Suprapubic skin (tissue), 4 donors: Measurements from ENCODE around the gene GNAQ. TPM values are rescaled to one million over a fixed set of nuclear protein-coding genes. Genes with fewer than 3 reads are reported as not detected.

Experiments used
- DNase-seq, 2 donors: peaks; one replicate each; pipeline ENCODE4 v3.0.0-alpha.2; 2019; ENCODE audit warnings: low spot score in 2 of 2
- H3K27ac ChIP-seq: fragments of 200-600 bp; sonication (generic); one replicate; pipeline ENCODE4 v1.5.1; 2019
- H3K27me3 ChIP-seq: fragments of 200-600 bp; sonication (generic); one replicate; pipeline ENCODE4 v1.5.1; 2019
- H3K36me3 ChIP-seq: fragments of 200-600 bp; sonication (generic); one replicate; pipeline ENCODE4 v1.5.1; 2019
- H3K4me1 ChIP-seq: fragments of 200-600 bp; sonication (generic); one replicate; pipeline ENCODE4 v1.5.1; 2019
- H3K4me3 ChIP-seq: fragments of 200-600 bp; sonication (generic); one replicate; pipeline ENCODE4 v1.5.1; 2019; ENCODE audit warnings: mild to moderate bottlenecking
- H3K9me3 ChIP-seq: fragments of 200-600 bp; sonication (generic); one replicate; pipeline ENCODE4 v1.5.1; 2019
- CTCF ChIP-seq, 2 donors: fragments of 200-600 bp in 1 of 2; fragments of 450-650 bp in 1 of 2; sonication (generic) in 1 of 2; IDR thresholded peaks; one replicate each; pipeline ENCODE4 v1.5.1; 2016 to 2019; ENCODE audit warnings: antibody characterized with exemption in 2 of 2, mild to moderate bottlenecking in 1 of 2, moderate library complexity in 1 of 2
- EP300 ChIP-seq: sonication (generic); formaldehyde crosslinking; IDR thresholded peaks from one replicate; pipeline ENCODE4 v1.6.1; 2017; ENCODE audit warnings: antibody characterized with exemption
- POLR2A ChIP-seq, 2 donors: fragments of 450-650 bp; IDR thresholded peaks; one replicate each; pipeline ENCODE4 v1.6.1; 2017; ENCODE audit warnings: antibody characterized with exemption in 2 of 2, mild to moderate bottlenecking in 2 of 2, moderate library complexity in 2 of 2
- POLR2AphosphoS5 ChIP-seq, 3 donors: sonication (generic); formaldehyde crosslinking; IDR thresholded peaks; one replicate each; pipeline ENCODE4 v1.6.1; 2017; ENCODE audit warnings: antibody characterized with exemption in 3 of 3
- WGBS: methylation state at CpG from one replicate; pipeline ENCODE4 v1.1.5; 2018; 5-methylcytosine and 5-hydroxymethylcytosine counted together
- total RNA-seq, 4 donors: library from RNA; depleted of rRNA; stranded (reverse); fragments of >200 nt; gene quantifications; one replicate each; pipeline ENCODE4 v1.1.0, GENCODE V29; 2016

Gene GNAQ
- total RNA-seq, 4 donors from 2014 or later: 16.0 to 29.0 (median 17.7) TPM

- peaks cover 4% of the 10 kb centered on the region for H3K36me3 ChIP-seq
- TF ChIP-seq POLR2AphosphoS5 (IDR thresholded peaks at IDR 0.05): no peak
- no peak for TF ChIP-seq CTCF (IDR thresholded peaks at IDR 0.05)
- TF ChIP-seq EP300: no peak
- TF ChIP-seq POLR2A (IDR thresholded peaks at IDR 0.05): no peak
- 27% methylated on average over 1 of the region's 1 CpG for WGBS
- H3K4me3 ChIP-seq: no peak overlapping the region
- peaks cover 3% of the 10 kb centered on the region for H3K4me1 ChIP-seq
- no peak overlapping the region for H3K27ac ChIP-seq
- DNase-seq: no peak
- H3K27me3 ChIP-seq: no peaks in the 10 kb centered on the region
- no peaks in the 10 kb centered on the region for H3K9me3 ChIP-seq
Measured at GRCh38 chr9:77752554-77752953, 279.1 kb downstream of the GNAQ start.

DNA sequence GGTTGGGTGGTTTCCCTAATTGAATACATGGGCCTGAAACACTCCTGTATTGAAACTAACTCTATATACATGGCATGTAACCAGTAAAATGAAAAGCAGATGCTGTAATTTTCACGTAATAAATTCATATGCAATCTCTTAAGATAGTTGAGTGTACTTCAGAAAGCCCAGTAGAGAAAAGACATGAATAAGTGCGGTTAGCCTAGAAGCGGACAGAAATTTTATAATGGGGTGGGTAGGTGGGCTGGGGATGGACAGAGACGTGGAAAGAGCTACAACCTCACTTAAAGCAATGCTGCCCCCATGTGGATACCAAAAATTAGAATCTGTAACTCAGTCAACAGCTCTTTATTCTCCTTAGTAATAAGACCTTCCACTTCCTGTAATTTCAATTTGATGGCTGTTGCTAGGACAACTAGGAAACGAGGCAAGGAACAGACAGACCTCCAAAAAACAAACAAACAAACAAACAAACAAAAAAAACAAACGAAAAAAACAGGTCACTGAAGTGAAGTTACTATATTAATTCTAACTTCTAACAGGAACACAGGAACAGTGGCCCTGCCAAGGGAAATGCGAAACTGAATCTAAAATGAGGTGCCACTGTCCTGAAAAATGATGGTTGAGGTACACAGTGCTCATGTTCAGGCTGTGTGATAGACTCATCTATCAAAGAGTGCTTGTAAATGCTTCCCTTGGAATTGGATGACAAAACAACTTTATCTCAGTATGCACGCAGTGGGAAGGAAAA is 280.1 kb downstream of the GNAQ start:
- H3K4me3 ChIP-seq: no peak overlapping the region
- peaks cover 1% of the 10 kb centered on the region for H3K36me3 ChIP-seq
- no peak for DNase-seq
- no peaks in the 10 kb centered on the region for H3K27me3 ChIP-seq
- TF ChIP-seq EP300: no peak
- TF ChIP-seq CTCF (IDR thresholded peaks at IDR 0.05): peak in 1 of 2 donors; percentile 11
- no peak for TF ChIP-seq POLR2AphosphoS5 (IDR thresholded peaks at IDR 0.05)
- H3K4me1 ChIP-seq: peaks cover 3% of the 10 kb centered on the region
- H3K27ac ChIP-seq: no peak overlapping the region
- no peaks in the 10 kb centered on the region for H3K9me3 ChIP-seq
- 46% methylated on average over 8 of the region's 8 CpGs for WGBS

DNA sequence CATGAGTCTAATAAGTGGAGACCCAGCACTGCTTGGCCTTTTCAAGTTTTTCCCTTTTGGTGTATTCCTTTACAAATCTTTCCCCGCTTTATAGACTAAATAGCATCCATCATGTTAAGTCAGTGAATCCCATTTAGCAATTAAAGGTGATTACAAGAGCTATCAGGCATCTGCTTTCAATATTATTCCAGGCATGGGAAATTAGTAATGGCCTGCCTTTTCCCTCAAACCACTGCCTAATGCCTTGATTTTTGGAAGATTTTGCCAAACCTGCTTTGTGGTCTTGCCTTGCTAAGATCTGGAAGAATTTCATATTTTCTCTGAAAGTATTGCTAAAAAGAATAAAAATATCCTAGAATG is 280.6 kb downstream of the GNAQ start:
- Histone ChIP-seq H3K27me3 (no peaks in the 10 kb centered on the region), H3K36me3 (no peaks in the 10 kb centered on the region), H3K27ac (no peak overlapping the region), H3K4me3 (no peak overlapping the region), H3K4me1 (peaks cover 3% of the 10 kb centered on the region), H3K9me3 (no peaks in the 10 kb centered on the region)
- no peak for TF ChIP-seq EP300
- TF ChIP-seq POLR2AphosphoS5 (IDR thresholded peaks at IDR 0.05): no peak
- no peak for TF ChIP-seq CTCF (IDR thresholded peaks at IDR 0.05)
- TF ChIP-seq POLR2A (IDR thresholded peaks at IDR 0.05): no peak
- 94% methylated on average over 1 of the region's 1 CpG for WGBS
- DNase-seq: no peak

- no peaks in the 10 kb centered on the region for H3K36me3 ChIP-seq
- no peak for TF ChIP-seq CTCF (IDR thresholded peaks at IDR 0.05)
- TF ChIP-seq POLR2A (IDR thresholded peaks at IDR 0.05): no peak
- no peak for TF ChIP-seq POLR2AphosphoS5 (IDR thresholded peaks at IDR 0.05)
- TF ChIP-seq EP300: no peak
- WGBS: 39% methylated on average over 1 of the region's 1 CpG
- H3K9me3 ChIP-seq: no peaks in the 10 kb centered on the region
- H3K27ac ChIP-seq: no peak overlapping the region
- no peak for DNase-seq
- peaks cover 3% of the 10 kb centered on the region for H3K4me1 ChIP-seq
- H3K4me3 ChIP-seq: no peak overlapping the region
- no peaks in the 10 kb centered on the region for H3K27me3 ChIP-seq
Measured at GRCh38 chr9:77750284-77750683, 281.3 kb downstream of the GNAQ start.

DNA sequence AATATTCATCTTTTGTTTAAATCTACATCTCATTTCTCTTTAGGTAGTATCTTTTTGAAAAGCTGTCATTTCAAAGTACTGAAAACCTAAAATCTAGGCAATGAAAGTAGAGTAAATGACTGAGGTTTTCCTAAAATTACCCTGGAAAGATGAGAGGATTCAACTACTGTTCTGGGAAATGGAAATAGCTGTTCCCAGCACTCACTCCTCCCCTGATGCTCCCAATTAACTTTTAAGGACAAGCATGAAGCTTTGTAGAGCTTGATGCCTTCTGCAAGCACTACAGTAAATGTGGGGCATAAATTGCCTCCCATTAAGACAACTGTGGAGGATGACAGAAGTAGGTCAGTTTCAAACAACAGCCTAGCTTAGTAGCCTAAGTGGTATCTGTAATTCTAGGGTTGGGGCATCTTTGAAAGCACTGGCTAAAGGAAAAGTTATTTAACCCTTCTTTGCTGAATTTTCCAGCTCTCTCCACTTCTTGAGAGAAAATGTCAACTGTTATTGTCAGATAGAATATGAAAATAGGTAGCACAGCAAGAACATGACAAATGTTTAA is 283.3 kb downstream of the GNAQ start:
- Histone ChIP-seq H3K4me1 (peaks cover 16% of the 10 kb centered on the region), H3K9me3 (no peaks in the 10 kb centered on the region), H3K27me3 (no peaks in the 10 kb centered on the region), H3K36me3 (no peaks in the 10 kb centered on the region), H3K27ac (no peak overlapping the region), H3K4me3 (no peak overlapping the region)
- TF ChIP-seq POLR2A (IDR thresholded peaks at IDR 0.05) (no peak), POLR2AphosphoS5 (IDR thresholded peaks at IDR 0.05) (no peak), CTCF (IDR thresholded peaks at IDR 0.05) (no peak), EP300 (no peak)
- no peak for DNase-seq
